Transverse colon (tissue), 4 donors: Measurements from ENCODE around the gene TCEANC. TPM values are rescaled to one million over a fixed set of nuclear protein-coding genes. Genes with fewer than 3 reads are reported as not detected.

Experiments
- DNase-seq: peaks from one replicate; pipeline ENCODE4 v3.0.0-alpha.2; 2019
- H3K27ac ChIP-seq, 4 donors: fragments of 200-600 bp; sonication (generic); 2 replicates each; pipeline ENCODE4 v1.5.1; 2016 to 2018; ENCODE audit warnings: inconsistent platforms in 4 of 4
- H3K27me3 ChIP-seq: fragments of 200-600 bp; sonication (generic); 2 replicates; pipeline ENCODE4 v1.5.1; 2017; ENCODE audit warnings: inconsistent platforms
- H3K36me3 ChIP-seq, 4 donors: fragments of 200-600 bp; sonication (generic); 2 replicates each; pipeline ENCODE4 v1.5.1; 2017 to 2019; ENCODE audit warnings: inconsistent platforms in 4 of 4
- H3K4me1 ChIP-seq, 4 donors: fragments of 200-600 bp; sonication (generic); 2 replicates each; pipeline ENCODE4 v1.5.1; 2017 to 2020; ENCODE audit warnings: inconsistent platforms in 4 of 4
- H3K4me3 ChIP-seq, 4 donors: fragments of 200-600 bp; sonication (generic); 1 replicate in 1 of 4; 2 replicates in 3 of 4; pipeline versions ENCODE4 v1.5.1 to v1.6.1; 2017 to 2019; ENCODE audit warnings: inconsistent platforms in 4 of 4
- H3K9me3 ChIP-seq, 2 donors: fragments of 200-600 bp; sonication (generic); 2 replicates each; pipeline ENCODE4 v1.5.1; 2017 to 2019; ENCODE audit warnings: inconsistent platforms in 2 of 2
- EP300 ChIP-seq: sonication (generic); formaldehyde crosslinking; IDR thresholded peaks from one replicate; pipeline ENCODE4 v1.6.1; 2017; ENCODE audit warnings: antibody characterized with exemption, low read depth
- POLR2A ChIP-seq: fragments of 450-650 bp; IDR thresholded peaks from one replicate; pipeline ENCODE4 v1.6.1; 2016; ENCODE audit warnings: antibody characterized with exemption, mild to moderate bottlenecking, moderate library complexity
- POLR2AphosphoS5 ChIP-seq, 3 donors: sonication (generic); formaldehyde crosslinking; IDR thresholded peaks; one replicate each; pipeline ENCODE4 v1.6.1; 2016; ENCODE audit warnings: antibody characterized with exemption in 3 of 3
- WGBS, 2 donors: methylation state at CpG; one replicate each; pipeline ENCODE4 v1.1.5; 2018; ENCODE audit warnings: low coverage in 1 of 2; 5-methylcytosine and 5-hydroxymethylcytosine counted together
- in situ Hi-C, 4 donors: fragments of 200-750 bp; cut with MboI; loops; one replicate each; pipeline versions ENCODE4 v1.15.0 to v1.15.1; 2017; ENCODE audit warnings: low sequenced_read_pairs in 3 of 4, low pct_ligation_motif_present in 1 of 4, low pct_unique_long_range_greater_than_20kb in 1 of 4
- intact Hi-C: fragments of 100-400 bp; cut with DNase I; formaldehyde crosslinking; loops from one replicate; pipeline ENCODE4 v1.15.1; 2023; ENCODE audit warnings: low total_unique reads
- total RNA-seq, 4 donors: library from RNA; depleted of rRNA; stranded (reverse); fragments of >200 nt; gene quantifications; one replicate each; pipeline ENCODE4 v1.1.0, GENCODE V29; 2016
- TF ChIP-seq, protein P1 (sequence below), 5 experiments: fragments of 200-600 bp in 3 of 5; fragments of 450-650 bp in 2 of 5; sonication (generic) in 3 of 5; IDR thresholded peaks; 1 replicate in 2 of 5; 2 replicates in 3 of 5; pipeline ENCODE4 v1.5.1; 2016 to 2017; ENCODE audit warnings: antibody characterized with exemption in 5 of 5, inconsistent platforms in 3 of 5, mild to moderate bottlenecking in 2 of 5, moderate library complexity in 1 of 5

Gene TCEANC
- total RNA-seq, 4 donors from 2014 or later, result 0.20 to 9.1 (median 3.7) TPM

DNA sequence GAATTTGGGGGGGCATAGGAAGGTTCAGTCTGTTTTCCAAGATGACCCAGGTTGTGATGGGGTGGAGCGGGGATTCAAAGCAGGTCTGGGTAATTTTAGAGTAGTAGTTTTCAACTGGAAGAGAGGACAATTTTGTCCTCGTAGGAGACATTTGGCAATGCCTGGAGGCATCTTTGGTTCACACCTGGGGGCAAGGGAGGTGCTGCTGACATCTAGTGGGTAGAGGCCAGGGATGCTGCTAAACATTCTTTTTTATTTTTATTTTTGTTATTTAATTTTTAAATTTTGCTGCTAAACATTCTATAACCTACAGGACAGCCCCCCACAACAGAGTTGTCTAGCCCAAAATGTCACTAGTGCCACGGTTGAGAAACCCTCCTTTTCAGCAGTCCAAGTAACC lies 37.9 kb downstream of the TCEANC start:
- Histone ChIP-seq H3K27me3 (no peaks in the 10 kb centered on the region), H3K4me1 (peaks cover 6 to 52% (median 21%) of the 10 kb centered on the region in 4 donors), H3K9me3 (no peaks in the 10 kb centered on the region), H3K4me3 (peak overlapping the region in 2 of 4 donors; percentile 83), H3K36me3 (no peaks in the 10 kb centered on the region), H3K27ac (peak overlapping the region in 2 of 4 donors; percentile 98 to 99)
- in situ Hi-C loops, result no loop called here
- no peak for DNase-seq
- TF ChIP-seq, protein P1, sequence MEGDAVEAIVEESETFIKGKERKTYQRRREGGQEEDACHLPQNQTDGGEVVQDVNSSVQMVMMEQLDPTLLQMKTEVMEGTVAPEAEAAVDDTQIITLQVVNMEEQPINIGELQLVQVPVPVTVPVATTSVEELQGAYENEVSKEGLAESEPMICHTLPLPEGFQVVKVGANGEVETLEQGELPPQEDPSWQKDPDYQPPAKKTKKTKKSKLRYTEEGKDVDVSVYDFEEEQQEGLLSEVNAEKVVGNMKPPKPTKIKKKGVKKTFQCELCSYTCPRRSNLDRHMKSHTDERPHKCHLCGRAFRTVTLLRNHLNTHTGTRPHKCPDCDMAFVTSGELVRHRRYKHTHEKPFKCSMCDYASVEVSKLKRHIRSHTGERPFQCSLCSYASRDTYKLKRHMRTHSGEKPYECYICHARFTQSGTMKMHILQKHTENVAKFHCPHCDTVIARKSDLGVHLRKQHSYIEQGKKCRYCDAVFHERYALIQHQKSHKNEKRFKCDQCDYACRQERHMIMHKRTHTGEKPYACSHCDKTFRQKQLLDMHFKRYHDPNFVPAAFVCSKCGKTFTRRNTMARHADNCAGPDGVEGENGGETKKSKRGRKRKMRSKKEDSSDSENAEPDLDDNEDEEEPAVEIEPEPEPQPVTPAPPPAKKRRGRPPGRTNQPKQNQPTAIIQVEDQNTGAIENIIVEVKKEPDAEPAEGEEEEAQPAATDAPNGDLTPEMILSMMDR (IDR thresholded peaks at IDR 0.05), result no peak
- TF ChIP-seq EP300 (no peak), POLR2AphosphoS5 (IDR thresholded peaks at IDR 0.05) (no peak), POLR2A (no peak)
- intact Hi-C loops, result no loop called here
- 50 to 67% methylated on average over 1 to 3 of the region's 3 CpGs for WGBS, 2 donors

DNA sequence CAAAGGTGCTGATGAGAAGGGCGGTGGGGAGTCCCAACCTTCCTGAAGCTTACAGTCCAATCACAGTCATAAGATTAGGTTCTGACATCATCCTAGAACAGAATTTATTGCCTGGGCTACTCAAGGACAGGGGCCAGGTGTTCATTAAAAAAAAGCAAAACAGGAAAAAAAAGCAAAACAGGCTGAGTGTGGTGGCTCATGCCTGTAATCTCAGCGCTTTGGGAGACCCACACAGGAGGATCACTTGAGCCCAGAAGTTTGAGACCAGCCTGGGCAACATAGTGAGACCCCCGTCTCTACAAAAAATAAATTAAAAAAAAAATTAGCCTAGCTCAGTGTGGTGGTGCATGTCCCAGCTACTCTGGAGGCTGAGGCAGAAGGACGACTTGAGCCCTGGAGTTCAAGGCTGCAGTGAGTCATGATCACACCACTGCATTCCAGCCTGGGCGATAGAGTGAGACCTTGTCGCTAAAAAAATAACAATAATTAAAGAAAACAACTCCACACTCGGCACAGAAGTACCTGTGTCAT lies 39.0 kb downstream of the TCEANC start:
- H3K4me1 ChIP-seq, result peaks cover 6 to 58% (median 21%) of the 10 kb centered on the region in 4 donors
- peak overlapping the region in 2 of 4 donors; percentile 35 to 37 for H3K27ac ChIP-seq
- no peak overlapping the region for H3K4me3 ChIP-seq
- WGBS, 2 donors, result 59 to 69% methylated on average over 4 to 7 of the region's 7 CpGs
- no peak for DNase-seq
- intact Hi-C loops, result no loop called here
- no peaks in the 10 kb centered on the region for H3K36me3 ChIP-seq
- in situ Hi-C loops, result no loop called here
- H3K27me3 ChIP-seq, result no peaks in the 10 kb centered on the region
- H3K9me3 ChIP-seq, result no peaks in the 10 kb centered on the region
- TF ChIP-seq POLR2A (no peak), EP300 (no peak), POLR2AphosphoS5 (IDR thresholded peaks at IDR 0.05) (no peak)
- TF ChIP-seq, protein P1 (IDR thresholded peaks at IDR 0.05), result no peak

DNA sequence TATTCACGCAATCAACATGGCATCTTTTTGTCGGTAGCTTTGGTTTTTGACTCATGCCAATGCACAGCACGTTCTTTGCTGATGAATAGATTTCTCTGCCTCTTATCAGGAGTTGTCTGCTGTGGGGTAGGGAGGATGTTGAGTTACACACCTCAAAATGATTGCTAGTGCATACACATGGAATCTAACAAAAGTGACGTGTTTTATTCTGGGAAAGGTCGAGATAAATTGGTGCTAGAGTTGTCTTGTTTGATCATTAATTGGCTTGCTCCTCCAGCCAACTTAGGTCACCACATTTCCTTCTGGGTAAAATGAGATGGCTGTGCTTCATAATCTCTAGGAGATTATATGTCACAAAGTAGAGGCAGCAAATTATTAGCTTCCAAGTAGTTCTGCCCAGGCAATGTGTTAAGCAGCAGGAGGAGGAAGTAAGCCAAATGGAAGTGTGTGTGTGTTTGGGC lies 39.9 kb downstream of the TCEANC start:
- 84% methylated on average over 5 of the region's 5 CpGs; no CpG with 5 or more reads in 1 of the 2 donors for WGBS, 2 donors
- no peaks in the 10 kb centered on the region for H3K9me3 ChIP-seq
- H3K36me3 ChIP-seq, result no peaks in the 10 kb centered on the region
- in situ Hi-C loops, result no loop called here
- intact Hi-C loops, result no loop called here
- TF ChIP-seq, protein P1 (IDR thresholded peaks at IDR 0.05), result no peak
- no peak for TF ChIP-seq POLR2AphosphoS5 (IDR thresholded peaks at IDR 0.05)
- no peak for TF ChIP-seq POLR2A
- TF ChIP-seq EP300, result no peak
- H3K27me3 ChIP-seq, result no peaks in the 10 kb centered on the region
- peaks cover 6 to 62% (median 24%) of the 10 kb centered on the region in 4 donors for H3K4me1 ChIP-seq
- H3K4me3 ChIP-seq, result no peak overlapping the region
- DNase-seq, result no peak
- H3K27ac ChIP-seq, result peak overlapping the region; percentile 12 to 37 (median 32)

DNA sequence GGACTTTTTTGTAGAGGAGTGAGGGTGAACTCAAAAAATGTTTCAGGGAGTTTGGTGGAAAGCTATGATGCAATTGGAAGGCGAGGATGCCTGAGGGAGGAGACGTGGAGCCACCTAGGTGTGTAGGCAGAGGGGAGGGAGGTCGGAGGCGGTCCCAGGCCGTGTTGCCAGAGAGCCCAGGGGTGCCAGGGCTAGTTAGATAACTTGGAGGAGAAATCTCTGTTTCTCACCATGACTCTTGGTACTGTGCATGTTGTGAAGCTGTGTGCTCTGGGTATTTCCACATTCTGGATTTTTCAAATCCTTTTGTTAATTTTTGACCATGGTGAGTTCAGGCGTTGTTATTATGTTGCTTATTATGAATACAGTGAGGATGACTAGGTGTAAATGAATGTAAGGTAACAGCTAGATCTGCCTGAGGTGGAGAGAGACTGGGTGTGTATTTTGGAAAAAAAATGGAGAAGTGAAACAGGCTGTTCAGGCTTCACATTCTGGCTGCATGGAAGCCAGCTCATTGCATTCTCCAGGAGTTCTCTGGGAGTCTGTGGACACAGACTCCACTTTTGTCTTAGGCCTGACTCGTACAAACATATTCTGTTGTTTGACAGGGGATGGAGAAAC lies 40.5 kb downstream of the TCEANC start:
- in situ Hi-C loops (no loop called here), intact Hi-C loops (no loop called here)
- Histone ChIP-seq H3K36me3 (no peaks in the 10 kb centered on the region), H3K27ac (peak overlapping the region; percentile 12 to 37 (median 32)), H3K4me1 (peaks cover 6 to 66% (median 26%) of the 10 kb centered on the region in 4 donors), H3K9me3 (no peaks in the 10 kb centered on the region), H3K27me3 (no peaks in the 10 kb centered on the region), H3K4me3 (no peak overlapping the region)
- no peak for DNase-seq
- TF ChIP-seq POLR2A (no peak), EP300 (no peak), POLR2AphosphoS5 (IDR thresholded peaks at IDR 0.05) (no peak)
- TF ChIP-seq, protein P1 (IDR thresholded peaks at IDR 0.05), result no peak
- WGBS, 2 donors, result 40 to 59% methylated on average over 1 to 7 of the region's 7 CpGs
